Stimulated activated effector memory CD8-positive, alpha-beta T cell treated with anti-CD3 and anti-CD28 coated beads, Interleukin-12 subunit alpha, Interleukin-12 subunit beta, amount 100 ng/mL, for 72 hours (primary cell): ENCODE measurements around the gene AFP.

Source experiments
- ATAC-seq: fragments of 150-1000 bp; cut with Tn5 transposase; 2 replicates; pipeline ENCODE4 v1.10.0; 2021
- DNase-seq, 2 donors: peaks; one replicate each; pipeline ENCODE4 v3.0.0; 2021 to 2022; ENCODE audit warnings: low spot score in 2 of 2
- H3K27ac Mint-ChIP-seq: one replicate; pipeline ENCODE4 v1.8.0; 2022; ENCODE audit warnings: mild to moderate bottlenecking, mixed read lengths
- H3K36me3 Mint-ChIP-seq: one replicate; pipeline ENCODE4 v1.8.0; 2022; ENCODE audit warnings: mild to moderate bottlenecking, mixed read lengths
- H3K4me1 Mint-ChIP-seq: one replicate; pipeline ENCODE4 v1.8.0; 2022; ENCODE audit warnings: mixed read lengths
- H3K4me3 Mint-ChIP-seq: one replicate; pipeline ENCODE4 v1.8.0; 2022; ENCODE audit warnings: mild to moderate bottlenecking, mixed read lengths
- H3K9me3 Mint-ChIP-seq: one replicate; pipeline ENCODE4 v1.8.0; 2022; ENCODE audit warnings: mixed read lengths

Gene AFP

DNA sequence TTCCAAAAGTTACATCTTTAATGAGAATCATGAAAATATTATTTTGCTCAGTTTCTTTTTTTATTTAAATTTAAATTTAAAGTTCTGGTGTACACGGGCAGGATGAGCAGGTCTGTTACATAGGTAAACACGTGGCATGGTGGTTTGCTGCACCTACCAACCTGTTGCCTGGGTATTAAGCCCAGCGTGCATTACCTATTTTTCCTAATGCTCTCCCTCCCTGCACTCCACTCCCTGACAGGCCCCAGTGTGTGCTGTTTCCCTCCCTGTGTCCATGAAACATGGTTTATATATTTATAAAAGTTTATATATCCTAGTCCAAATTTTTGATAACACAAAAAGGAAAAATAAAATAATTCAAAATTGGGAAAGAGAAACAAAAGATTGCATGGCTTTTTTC is 4.0 kb downstream of the AFP start:
- Mint-ChIP-seq H3K4me3 (no peak overlapping the region), H3K27ac (no peak overlapping the region), H3K36me3 (no peaks in the 10 kb centered on the region), H3K4me1 (no peaks in the 10 kb centered on the region), H3K9me3 (no peaks in the 10 kb centered on the region)
- no peak for ATAC-seq
- DNase-seq = no peak

DNA sequence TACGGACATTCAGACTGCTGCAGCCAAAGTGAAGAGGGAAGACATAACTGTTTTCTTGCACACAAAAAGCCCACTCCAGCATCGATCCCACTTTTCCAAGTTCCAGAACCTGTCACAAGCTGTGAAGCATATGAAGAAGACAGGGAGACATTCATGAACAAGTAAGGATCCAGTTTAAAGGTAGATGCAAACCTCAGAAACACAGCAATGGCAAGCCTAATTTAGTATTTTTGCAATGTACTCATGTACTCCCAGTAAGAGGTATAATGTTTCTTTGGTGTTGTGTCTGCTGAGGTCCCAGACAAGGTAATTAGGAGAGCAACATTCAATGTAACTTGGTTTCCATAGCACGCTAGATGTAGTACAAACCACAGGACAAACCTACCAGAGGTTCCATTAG is 4.6 kb downstream of the AFP start:
- DNase-seq = no peak
- no peaks in the 10 kb centered on the region for H3K9me3 Mint-ChIP-seq

DNA sequence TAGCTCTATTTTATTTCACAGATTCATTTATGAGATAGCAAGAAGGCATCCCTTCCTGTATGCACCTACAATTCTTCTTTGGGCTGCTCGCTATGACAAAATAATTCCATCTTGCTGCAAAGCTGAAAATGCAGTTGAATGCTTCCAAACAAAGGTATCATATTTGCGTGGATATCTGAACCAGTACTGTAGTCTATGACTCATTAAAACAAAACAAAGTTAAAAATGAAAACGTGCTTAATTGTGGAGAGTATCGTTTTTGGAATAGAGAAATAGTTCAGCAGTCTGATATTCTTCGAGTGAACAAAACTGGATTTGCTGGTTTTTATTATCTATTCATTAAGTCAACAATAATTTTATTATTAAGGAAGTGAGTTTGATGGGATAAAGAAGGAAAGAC is 6.3 kb downstream of the AFP start:
- Mint-ChIP-seq H3K36me3 (no peaks in the 10 kb centered on the region), H3K4me3 (no peak overlapping the region), H3K27ac (no peak overlapping the region), H3K4me1 (no peaks in the 10 kb centered on the region), H3K9me3 (no peaks in the 10 kb centered on the region)
- DNase-seq (no peak), ATAC-seq (no peak)

More for the DNA sequence above, 4.6 kb downstream of the AFP start:
- no peaks in the 10 kb centered on the region for H3K4me1 Mint-ChIP-seq
- H3K36me3 Mint-ChIP-seq = no peaks in the 10 kb centered on the region
- H3K4me3 Mint-ChIP-seq = no peak overlapping the region
- H3K27ac Mint-ChIP-seq = no peak overlapping the region
- ATAC-seq = no peak

DNA sequence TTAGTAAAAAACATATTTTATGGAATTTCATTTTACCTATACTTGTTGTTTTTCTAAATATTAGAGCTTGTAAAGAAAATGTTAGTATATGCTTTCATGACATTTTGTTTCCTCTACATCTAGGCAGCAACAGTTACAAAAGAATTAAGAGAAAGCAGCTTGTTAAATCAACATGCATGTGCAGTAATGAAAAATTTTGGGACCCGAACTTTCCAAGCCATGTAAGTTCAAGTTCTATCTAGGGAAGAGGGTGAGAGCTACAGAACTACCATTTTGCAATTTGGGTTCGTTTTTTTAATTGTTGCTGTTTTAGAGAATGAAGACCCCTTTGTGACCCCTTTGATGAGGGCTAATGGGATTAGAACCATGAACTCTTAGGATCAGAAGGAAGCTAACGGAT is 7.2 kb downstream of the AFP start:
- no peak overlapping the region for H3K4me3 Mint-ChIP-seq

DNA sequence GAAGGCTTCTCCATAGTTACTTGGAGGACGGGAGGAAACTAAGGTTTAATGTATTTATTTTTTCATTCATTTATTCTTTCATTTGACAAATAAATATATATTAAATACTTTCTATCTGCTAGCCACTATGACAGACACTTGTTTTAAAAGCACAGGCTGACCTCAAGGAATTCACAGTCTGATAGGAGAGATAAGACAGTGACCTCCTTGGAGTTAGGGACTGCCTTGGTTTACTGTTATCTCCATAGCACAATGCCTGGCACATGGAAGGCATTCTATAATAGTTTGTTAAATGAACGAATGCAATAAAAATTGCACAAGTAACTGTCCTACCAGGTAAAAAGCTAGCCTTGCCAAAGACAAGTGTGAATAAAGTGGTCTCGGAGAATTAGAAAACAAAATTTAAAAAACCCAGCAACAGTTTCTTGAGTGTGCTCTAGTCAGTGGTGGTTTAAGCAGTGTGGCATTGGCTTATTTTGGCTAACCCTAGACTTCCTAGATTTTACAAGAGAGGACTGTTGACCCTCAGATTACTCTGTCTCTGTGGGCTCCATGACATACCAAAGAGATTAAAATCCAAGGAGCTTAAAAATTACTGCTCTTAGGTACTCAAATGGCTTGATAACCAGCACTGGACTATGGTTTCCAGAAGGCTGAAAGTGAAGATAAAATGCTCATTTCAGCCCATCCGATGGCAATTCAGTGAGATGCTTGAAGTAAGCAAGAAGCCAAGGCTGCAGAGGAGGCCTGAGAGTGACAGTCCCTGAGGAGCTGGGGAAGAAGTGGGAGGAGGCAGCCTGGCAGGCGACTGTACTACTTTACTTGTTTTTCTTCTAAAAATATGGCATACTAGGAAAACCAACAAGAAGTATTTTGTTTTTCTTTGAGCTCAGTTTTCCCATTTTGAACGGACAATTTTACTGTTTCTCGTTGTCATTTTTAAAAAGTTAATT is 9.6 kb downstream of the AFP start:
- Mint-ChIP-seq H3K4me3 (no peak overlapping the region), H3K36me3 (no peaks in the 10 kb centered on the region), H3K27ac (no peak overlapping the region), H3K9me3 (no peaks in the 10 kb centered on the region), H3K4me1 (no peaks in the 10 kb centered on the region)
- no peak for DNase-seq
- ATAC-seq = no peak

More for the DNA sequence above, 7.2 kb downstream of the AFP start:
- Mint-ChIP-seq H3K4me1 (no peaks in the 10 kb centered on the region), H3K9me3 (no peaks in the 10 kb centered on the region), H3K36me3 (no peaks in the 10 kb centered on the region), H3K27ac (no peak overlapping the region)
- DNase-seq (no peak), ATAC-seq (no peak)

DNA sequence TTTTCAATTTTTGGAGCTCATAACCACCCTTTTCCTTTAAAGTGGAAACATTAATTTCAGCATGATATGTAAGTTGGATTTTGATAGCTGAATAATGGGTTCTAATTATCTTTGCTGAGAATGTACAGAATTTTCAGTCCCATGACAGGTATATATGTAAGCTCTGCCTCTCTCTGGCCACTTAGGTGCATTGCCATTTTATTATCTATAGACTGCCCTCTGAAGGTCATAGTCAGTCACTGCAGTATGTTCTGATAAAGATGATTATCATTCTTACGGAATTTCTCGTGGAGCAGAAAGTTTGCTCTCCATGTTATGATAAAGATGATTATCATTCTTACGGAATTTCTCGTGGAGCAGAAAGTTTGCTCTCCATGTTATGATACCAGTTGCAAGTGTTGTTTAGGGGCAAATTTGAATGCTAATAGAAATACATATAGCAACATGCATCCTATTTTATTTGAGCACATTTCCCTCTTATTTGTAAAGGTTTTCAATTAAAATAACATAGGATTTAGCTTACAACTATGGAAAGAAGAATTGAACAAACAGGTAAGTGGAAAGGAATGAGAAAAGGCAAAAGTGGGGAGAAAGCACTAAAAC is 10.4 kb downstream of the AFP start:
- Mint-ChIP-seq H3K9me3 (no peaks in the 10 kb centered on the region), H3K27ac (no peak overlapping the region), H3K4me3 (no peak overlapping the region), H3K4me1 (no peaks in the 10 kb centered on the region), H3K36me3 (no peaks in the 10 kb centered on the region)
- no peak for DNase-seq
- peak; percentile 65 for ATAC-seq

DNA sequence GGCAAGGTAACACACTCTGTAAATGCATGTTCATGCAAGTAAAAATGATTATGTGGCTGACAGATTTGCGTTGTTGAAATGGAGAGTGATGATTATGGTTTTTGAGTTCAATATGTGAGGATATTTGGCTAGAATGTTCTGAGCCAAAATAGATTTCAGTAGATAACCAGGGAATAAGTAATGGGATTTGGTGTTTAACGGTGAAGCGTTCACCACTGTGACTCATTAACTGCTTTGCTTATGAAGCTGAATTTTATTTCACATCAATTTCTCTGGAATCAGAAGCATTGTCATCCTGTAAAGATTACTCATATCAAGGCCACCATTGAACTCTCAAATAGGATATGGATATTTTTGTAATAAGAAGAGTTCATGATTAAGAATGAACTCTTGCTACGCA is 11.7 kb downstream of the AFP start:
- H3K9me3 Mint-ChIP-seq = no peaks in the 10 kb centered on the region
- DNase-seq = no peak
- no peak overlapping the region for H3K4me3 Mint-ChIP-seq
- no peaks in the 10 kb centered on the region for H3K36me3 Mint-ChIP-seq
- no peaks in the 10 kb centered on the region for H3K4me1 Mint-ChIP-seq
- no peak overlapping the region for H3K27ac Mint-ChIP-seq
- ATAC-seq = no peak

DNA sequence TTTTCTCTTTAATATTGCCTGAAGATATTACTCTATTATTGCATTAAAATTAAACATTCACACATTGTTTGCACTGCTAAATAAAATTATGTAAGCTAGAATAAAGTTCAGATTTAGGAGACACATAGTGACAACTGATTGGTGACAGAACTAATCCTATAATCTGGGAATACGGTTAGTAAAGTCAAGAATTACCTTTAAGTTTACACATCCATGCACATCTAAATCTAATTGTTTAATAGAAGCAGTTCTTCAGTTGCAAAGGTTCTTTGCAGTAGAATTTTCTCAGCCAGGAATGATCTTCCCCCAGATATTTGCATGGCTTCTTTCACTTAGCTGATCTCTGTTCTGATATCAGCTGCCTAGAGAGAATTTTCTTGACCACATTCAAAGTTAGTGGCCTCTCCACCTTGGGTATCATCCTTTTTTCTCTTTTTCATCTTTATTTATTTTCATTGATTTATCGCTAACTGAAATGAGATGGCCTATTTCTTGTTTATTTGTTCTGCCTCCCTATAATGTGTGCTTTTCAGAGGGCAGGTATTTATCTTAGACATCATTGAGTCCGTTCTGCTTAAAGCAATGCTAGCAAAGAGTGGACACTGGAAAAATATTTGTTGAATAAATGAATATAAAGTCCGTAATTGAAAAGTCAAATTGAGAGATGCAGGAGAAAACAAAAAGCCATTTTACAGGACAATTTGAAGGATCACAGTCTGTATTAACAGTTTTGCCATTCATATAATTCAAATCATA is 12.6 kb downstream of the AFP start:
- Mint-ChIP-seq H3K4me1 (no peaks in the 10 kb centered on the region), H3K9me3 (no peaks in the 10 kb centered on the region), H3K36me3 (no peaks in the 10 kb centered on the region), H3K4me3 (no peak overlapping the region), H3K27ac (no peak overlapping the region)
- ATAC-seq = no peak
- no peak for DNase-seq

DNA sequence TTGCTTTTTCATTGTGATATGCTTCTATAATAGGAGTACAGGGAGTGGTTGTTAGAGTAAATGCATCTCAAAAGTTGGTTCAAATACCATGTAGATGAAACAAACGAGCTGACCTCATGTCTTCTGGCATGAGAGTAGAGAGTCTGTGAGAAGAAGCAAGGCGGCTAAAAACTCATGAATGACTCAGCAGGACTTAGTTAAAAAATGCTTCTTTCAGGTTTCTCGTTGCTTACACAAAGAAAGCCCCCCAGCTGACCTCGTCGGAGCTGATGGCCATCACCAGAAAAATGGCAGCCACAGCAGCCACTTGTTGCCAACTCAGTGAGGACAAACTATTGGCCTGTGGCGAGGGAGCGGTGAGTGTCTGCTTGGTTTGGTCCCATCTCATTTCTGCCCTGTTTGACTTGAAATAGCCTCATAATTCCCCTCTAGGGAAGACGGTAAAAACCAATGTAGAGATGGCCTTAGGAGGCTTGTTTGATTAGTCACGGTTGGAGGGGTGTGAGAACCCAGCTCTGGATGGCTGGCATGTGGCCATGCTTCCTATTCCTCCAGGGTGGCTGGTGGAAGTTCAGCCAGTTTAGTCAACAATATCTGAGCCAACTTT is 14.5 kb downstream of the AFP start:
- no peak for ATAC-seq
- no peak for DNase-seq
- Mint-ChIP-seq H3K9me3 (no peaks in the 10 kb centered on the region), H3K4me3 (no peak overlapping the region), H3K36me3 (no peaks in the 10 kb centered on the region), H3K27ac (no peak overlapping the region), H3K4me1 (no peaks in the 10 kb centered on the region)

DNA sequence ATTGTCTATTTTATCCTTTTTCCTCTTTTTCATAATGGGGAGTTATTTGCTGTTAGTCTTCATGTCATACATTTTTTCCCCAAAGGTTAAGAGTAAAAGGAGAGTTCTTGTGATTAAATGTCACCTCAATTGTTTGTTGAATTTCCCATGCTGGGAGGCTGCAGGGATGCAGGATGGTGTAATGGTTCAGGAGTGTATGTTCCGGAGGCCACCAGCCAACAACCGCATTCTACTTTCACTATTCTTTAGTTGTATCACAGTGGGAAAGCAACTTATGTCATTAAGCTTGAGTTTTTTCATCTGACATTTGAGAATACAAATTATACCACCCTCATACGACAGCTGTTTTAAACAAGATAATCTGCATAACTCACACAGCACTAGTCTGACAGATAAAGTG is 15.4 kb downstream of the AFP start:
- Mint-ChIP-seq H3K9me3 (no peaks in the 10 kb centered on the region), H3K4me1 (no peaks in the 10 kb centered on the region), H3K36me3 (no peaks in the 10 kb centered on the region), H3K27ac (no peak overlapping the region), H3K4me3 (no peak overlapping the region)
- ATAC-seq (no peak), DNase-seq (no peak)

DNA sequence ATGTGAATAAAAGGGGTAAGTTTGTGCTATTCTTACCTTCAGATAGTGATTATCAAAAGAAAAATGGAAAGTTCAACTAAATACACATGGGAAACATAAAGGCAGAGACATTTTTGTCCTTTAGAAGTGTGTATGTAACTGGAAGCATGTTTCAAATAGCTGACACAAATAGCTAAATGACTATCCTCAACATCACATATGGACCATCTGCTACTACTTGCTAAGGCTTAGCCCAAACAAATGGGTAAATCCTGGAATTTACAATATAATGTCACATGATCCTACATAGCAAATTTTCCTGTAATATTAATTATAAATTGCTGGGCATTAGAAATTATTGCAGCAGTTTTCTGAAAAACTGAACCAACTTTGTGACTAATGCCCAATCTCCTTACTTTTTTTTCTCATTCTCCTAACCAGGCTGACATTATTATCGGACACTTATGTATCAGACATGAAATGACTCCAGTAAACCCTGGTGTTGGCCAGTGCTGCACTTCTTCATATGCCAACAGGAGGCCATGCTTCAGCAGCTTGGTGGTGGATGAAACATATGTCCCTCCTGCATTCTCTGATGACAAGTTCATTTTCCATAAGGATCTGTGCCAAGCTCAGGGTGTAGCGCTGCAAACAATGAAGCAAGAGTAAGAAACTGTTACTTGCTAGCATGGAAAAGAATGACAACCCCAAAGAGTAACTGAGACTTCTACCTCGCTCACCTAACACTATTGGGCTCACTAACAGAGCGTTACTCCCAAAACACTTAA is 16.1 kb downstream of the AFP start:
- no peaks in the 10 kb centered on the region for H3K9me3 Mint-ChIP-seq
- ATAC-seq (no peak), DNase-seq (no peak)
- H3K4me3 Mint-ChIP-seq = no peak overlapping the region
- no peaks in the 10 kb centered on the region for H3K36me3 Mint-ChIP-seq
- no peaks in the 10 kb centered on the region for H3K4me1 Mint-ChIP-seq
- H3K27ac Mint-ChIP-seq = no peak overlapping the region

DNA sequence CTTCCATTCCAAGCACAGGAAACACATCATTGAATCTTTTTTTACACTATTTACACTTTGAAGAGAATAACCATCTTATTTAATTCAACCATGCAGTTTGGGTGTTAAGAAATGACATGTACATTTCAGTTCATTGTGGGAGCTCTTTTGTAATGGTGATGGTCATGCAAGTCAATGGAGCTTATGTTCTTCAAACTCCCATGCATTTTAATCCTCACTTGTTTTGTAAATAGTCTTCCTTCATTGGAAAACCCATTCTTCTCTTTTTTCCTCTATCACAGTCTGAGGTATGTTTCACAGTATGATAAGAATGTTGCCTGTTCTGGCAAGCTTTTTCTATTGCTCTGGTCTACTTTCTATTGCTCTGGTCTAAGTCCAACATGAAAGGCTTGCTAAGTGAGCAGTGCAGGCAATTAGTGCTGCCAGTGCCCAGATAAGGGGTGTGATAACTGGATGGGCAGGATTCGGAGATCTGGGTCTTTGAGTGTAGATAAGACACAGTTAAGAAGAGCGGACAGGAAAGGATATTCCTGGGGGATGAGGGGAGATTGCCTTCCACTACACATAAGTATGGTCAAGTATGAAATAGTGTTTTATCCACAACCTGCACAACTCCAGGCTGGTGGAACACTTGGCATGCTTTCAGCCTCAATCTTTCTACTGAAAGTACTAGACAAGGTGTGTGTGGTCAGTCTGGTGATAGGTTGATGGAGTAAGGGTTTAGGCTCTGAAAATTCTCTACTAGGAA is 17.1 kb downstream of the AFP start:
- no peak for DNase-seq
- Mint-ChIP-seq H3K4me1 (no peaks in the 10 kb centered on the region), H3K27ac (no peak overlapping the region), H3K4me3 (no peak overlapping the region), H3K36me3 (no peaks in the 10 kb centered on the region), H3K9me3 (no peaks in the 10 kb centered on the region)
- ATAC-seq = no peak

DNA sequence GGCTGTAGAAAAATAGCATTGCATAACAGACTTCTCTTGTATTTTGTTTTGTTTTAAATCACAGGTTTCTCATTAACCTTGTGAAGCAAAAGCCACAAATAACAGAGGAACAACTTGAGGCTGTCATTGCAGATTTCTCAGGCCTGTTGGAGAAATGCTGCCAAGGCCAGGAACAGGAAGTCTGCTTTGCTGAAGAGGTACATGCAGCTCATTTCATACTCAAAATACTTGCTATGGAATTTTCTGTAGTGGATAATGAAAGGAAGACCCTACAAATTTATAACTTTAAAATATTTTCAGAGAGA is 17.6 kb downstream of the AFP start:
- ATAC-seq (no peak), DNase-seq (no peak)
- H3K27ac Mint-ChIP-seq = no peak overlapping the region
- H3K4me1 Mint-ChIP-seq = no peaks in the 10 kb centered on the region
- H3K36me3 Mint-ChIP-seq = no peaks in the 10 kb centered on the region
- peaks cover 2% of the 10 kb centered on the region for H3K9me3 Mint-ChIP-seq
- no peak overlapping the region for H3K4me3 Mint-ChIP-seq

DNA sequence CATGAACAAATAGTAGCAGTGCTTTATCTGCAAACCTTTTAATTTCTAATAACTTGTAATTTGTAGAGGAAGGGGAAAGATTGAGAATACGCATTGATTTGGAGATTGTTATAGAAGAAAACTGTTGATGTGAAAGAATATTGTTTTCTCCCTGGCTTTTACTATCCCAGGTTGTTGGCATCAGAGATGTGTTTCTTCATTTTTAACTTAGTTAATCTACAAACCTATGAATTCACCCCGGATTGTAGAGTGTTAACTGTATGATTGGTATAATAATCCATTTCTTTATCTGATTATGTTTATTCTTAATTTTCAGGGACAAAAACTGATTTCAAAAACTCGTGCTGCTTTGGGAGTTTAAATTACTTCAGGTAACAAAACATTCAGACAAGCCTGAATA is 18.9 kb downstream of the AFP start:
- Mint-ChIP-seq H3K27ac (no peak overlapping the region), H3K4me3 (no peak overlapping the region), H3K9me3 (peaks cover 3% of the 10 kb centered on the region), H3K36me3 (no peaks in the 10 kb centered on the region), H3K4me1 (no peaks in the 10 kb centered on the region)
- ATAC-seq (no peak), DNase-seq (no peak)
